GM23338 (cell line): Measurements from ENCODE around the gene EVA1B. TPM values are rescaled to one million over a fixed set of nuclear protein-coding genes. Genes with fewer than 3 reads are reported as not detected.

Source experiments
- ATAC-seq: fragments of 200-7000 bp; cut with Tn5 transposase; 3 replicates; pipeline ENCODE4 v1.9.1; 2020
- DNase-seq: peaks from one replicate; pipeline ENCODE4 v3.0.0-alpha.2; 2015; ENCODE audit warnings: low spot score
- H2AFZ ChIP-seq: fragments of 200-600 bp; sonication (generic); 2 replicates; pipeline ENCODE4 v1.8.0; 2016; ENCODE audit warnings: antibody characterized with exemption, mild to moderate bottlenecking, moderate library complexity
- H3F3A ChIP-seq: fragments of 200-600 bp; sonication (generic); replicated peaks from 2 replicates; pipeline ENCODE4 v1.8.0; 2017; ENCODE audit warnings: antibody characterized with exemption, mixed run types, low read depth
- H3K27ac ChIP-seq: fragments of 200-600 bp; sonication (generic); 2 replicates; pipeline ENCODE4 v1.6.1; 2016; ENCODE audit warnings: low read depth
- H3K27me3 ChIP-seq: fragments of 200-600 bp; sonication (generic); 2 replicates; pipeline ENCODE4 v1.8.0; 2016; ENCODE audit warnings: mild to moderate bottlenecking, mixed run types, moderate library complexity; ENCODE audit not compliant: insufficient read depth
- H3K36me3 ChIP-seq: fragments of 200-600 bp; sonication (generic); 2 replicates; pipeline ENCODE4 v1.8.0; 2016; ENCODE audit warnings: mild to moderate bottlenecking; ENCODE audit not compliant: insufficient read depth
- H3K4me1 ChIP-seq: fragments of 200-600 bp; sonication (generic); 2 replicates; pipeline ENCODE4 v1.8.0; 2016; ENCODE audit warnings: mild to moderate bottlenecking, moderate library complexity; ENCODE audit not compliant: insufficient read depth
- H3K4me2 ChIP-seq: fragments of 200-600 bp; sonication (generic); 2 replicates; pipeline ENCODE4 v1.7.1; 2017; ENCODE audit warnings: mixed run types
- H3K4me3 ChIP-seq: fragments of 200-600 bp; sonication (generic); 2 replicates; pipeline ENCODE4 v1.6.1; 2016; ENCODE audit warnings: mixed run types
- H3K79me2 ChIP-seq: fragments of 200-600 bp; sonication (generic); replicated peaks from 2 replicates; pipeline ENCODE4 v1.8.0; 2017; ENCODE audit warnings: mild to moderate bottlenecking; ENCODE audit not compliant: insufficient read depth
- H3K9me2 ChIP-seq: fragments of 200-600 bp; sonication (generic); 2 replicates; pipeline ENCODE4 v1.8.0; 2017; ENCODE audit not compliant: insufficient read depth
- H4K20me1 ChIP-seq: fragments of 200-600 bp; sonication (generic); replicated peaks from 2 replicates; pipeline ENCODE4 v1.8.0; 2017; ENCODE audit warnings: mild to moderate bottlenecking; ENCODE audit not compliant: insufficient read depth
- H3K27ac Mint-ChIP-seq: 2 replicates; pipeline ENCODE4 v1.8.0; 2020; ENCODE audit warnings: inconsistent platforms, mild to moderate bottlenecking, moderate library complexity, mixed read lengths
- H3K27me3 Mint-ChIP-seq: 3 replicates; pipeline ENCODE4 v1.8.0; 2022; ENCODE audit warnings: low read depth, mild to moderate bottlenecking, moderate library complexity, mixed read lengths, inconsistent platforms; ENCODE audit not compliant: insufficient read depth, poor library complexity
- H3K36me3 Mint-ChIP-seq: 3 replicates; pipeline ENCODE4 v1.8.0; 2021; ENCODE audit warnings: low read depth, mild to moderate bottlenecking, inconsistent platforms, moderate library complexity, mixed read lengths
- H3K4me1 Mint-ChIP-seq: 3 replicates; pipeline ENCODE4 v1.8.0; 2020; ENCODE audit warnings: mild to moderate bottlenecking, inconsistent platforms, mixed read lengths
- H3K4me3 Mint-ChIP-seq: 3 replicates; pipeline ENCODE4 v1.8.0; 2021; ENCODE audit warnings: moderate library complexity, mild to moderate bottlenecking, inconsistent platforms, mixed read lengths
- H3K9me3 Mint-ChIP-seq: 3 replicates; pipeline ENCODE4 v1.8.0; 2020; ENCODE audit warnings: moderate library complexity, mild to moderate bottlenecking, inconsistent platforms, mixed read lengths
- CREB1 ChIP-seq: fragments of 250-450 bp; sonication (Bioruptor Pico); IDR thresholded peaks from 2 replicates; pipeline ENCODE4 v1.5.0; 2020; ENCODE audit warnings: low read depth, mild to moderate bottlenecking, moderate library complexity
- CTCF ChIP-seq, 2 experiments: fragments of 200-600 bp in 1 of 2; sonication (generic) in 1 of 2; conservative IDR thresholded peaks; 2 replicates each; pipeline versions ENCODE4 v1.5.1 to v1.6.1; 2016 to 2017; ENCODE audit warnings: antibody characterized with exemption in 2 of 2, low read depth in 2 of 2, mild to moderate bottlenecking in 2 of 2, moderate library complexity in 1 of 2
- ETS1 ChIP-seq: IDR thresholded peaks from 2 replicates; pipeline ENCODE4 v1.6.1; 2016; ENCODE audit warnings: antibody characterized with exemption
- EZH2 ChIP-seq: fragments of 200-600 bp; sonication (generic); IDR thresholded peaks from one replicate; pipeline ENCODE4 v1.8.0; 2017; ENCODE audit warnings: antibody characterized with exemption, mild to moderate bottlenecking, low read depth; ENCODE audit not compliant: unreplicated experiment
- JUNB ChIP-seq: IDR thresholded peaks from one replicate; pipeline ENCODE4 v1.6.1; 2016; ENCODE audit warnings: antibody characterized with exemption; ENCODE audit not compliant: unreplicated experiment
- NANOG ChIP-seq: IDR thresholded peaks from 2 replicates; pipeline ENCODE4 v1.6.1; 2016; ENCODE audit warnings: antibody characterized with exemption, borderline replicate concordance
- STAT1 ChIP-seq: IDR thresholded peaks from one replicate; pipeline ENCODE4 v1.6.1; 2016; ENCODE audit warnings: antibody characterized with exemption; ENCODE audit not compliant: unreplicated experiment
- ZNF114 ChIP-seq: fragments of 250-450 bp; sonication (Bioruptor Pico); IDR thresholded peaks from 2 replicates; pipeline ENCODE4 v1.5.0; 2020; ENCODE audit warnings: mild to moderate bottlenecking, moderate library complexity
- ZNF331 ChIP-seq: fragments of 250-450 bp; sonication (Bioruptor Pico); IDR thresholded peaks from 2 replicates; pipeline ENCODE4 v1.5.0; 2020; ENCODE audit warnings: low read depth, mild to moderate bottlenecking, moderate library complexity
- ZNF462 ChIP-seq: fragments of 250-450 bp; sonication (Bioruptor Pico); IDR thresholded peaks from 2 replicates; pipeline ENCODE4 v1.5.0; 2020; ENCODE audit warnings: mild to moderate bottlenecking, moderate library complexity
- polyA plus RNA-seq: library from polyadenylated mRNA; unstranded; fragments of >200 nt; fragmentation: Nextera tagmentation; extraction: Ambion mirVana; gene quantifications from 2 replicates; pipeline ENCODE4 v1.2.1, GENCODE V29; 2016
- total RNA-seq: library from RNA; depleted of rRNA; stranded (reverse); fragments of >200 nt; shearing (Covaris generic); gene quantifications from 2 replicates; pipeline ENCODE4 v1.2.3, GENCODE V29; 2014

Gene EVA1B
- total and polyA plus RNA-seq, 2 experiments from 2014 or later, result 9.2 to 27.3 TPM

GRCh38 chr1:36285443-36286101 lies 37.9 kb downstream of the EVA1B start:
- Histone ChIP-seq H3K9me2 (no peaks in the 10 kb centered on the region), H3K4me1 (no peaks in the 10 kb centered on the region), H3K4me3 (no peak overlapping the region), H4K20me1 (peaks cover 29% of the 10 kb centered on the region), H3K27ac (no peak overlapping the region), H3K79me2 (peaks cover 31% of the 10 kb centered on the region), H3K4me2 (no peak overlapping the region), H3K36me3 (peaks cover 41% of the 10 kb centered on the region), H3F3A (peaks cover 23% of the 10 kb centered on the region), H2AFZ (no peak overlapping the region), H3K27me3 (no peaks in the 10 kb centered on the region)
- ATAC-seq (peak; percentile 93), DNase-seq (peak; percentile 93)
- H3K27me3 Mint-ChIP-seq, result peaks cover 3% of the 10 kb centered on the region
- H3K4me3 Mint-ChIP-seq, result no peak overlapping the region
- H3K36me3 Mint-ChIP-seq, result peaks cover 67% of the 10 kb centered on the region
- no peaks in the 10 kb centered on the region for H3K9me3 Mint-ChIP-seq
- H3K27ac Mint-ChIP-seq, result no peak overlapping the region
- H3K4me1 Mint-ChIP-seq, result no peaks in the 10 kb centered on the region; the same call in 2 of the 3 replicates
- TF ChIP-seq CTCF (conservative IDR thresholded peaks at IDR 0.05; ENCODE audit: low read depth in 2 of 2), result peak; percentile 78 to 83
- no peak for TF ChIP-seq CREB1

- Histone ChIP-seq H3K27ac (0 out of 2 replicates have a peak overlapping the region, but pooled peaks have one; percentile 20), H3F3A (peaks cover 23% of the 10 kb centered on the region), H3K9me2 (no peaks in the 10 kb centered on the region), H3K4me1 (no peaks in the 10 kb centered on the region), H3K4me2 (no peak overlapping the region), H3K79me2 (peaks cover 42% of the 10 kb centered on the region), H2AFZ (no peak overlapping the region), H3K4me3 (no peak overlapping the region), H3K27me3 (no peaks in the 10 kb centered on the region), H4K20me1 (peaks cover 39% of the 10 kb centered on the region), H3K36me3 (peaks cover 36% of the 10 kb centered on the region)
- Mint-ChIP-seq H3K9me3 (no peaks in the 10 kb centered on the region), H3K36me3 (peaks cover 56% of the 10 kb centered on the region), H3K4me1 (no peaks in the 10 kb centered on the region; the same call in 2 of the 3 replicates), H3K27ac (no peak overlapping the region), H3K4me3 (no peak overlapping the region), H3K27me3 (peaks cover 3% of the 10 kb centered on the region)
- no peak for DNase-seq
- ATAC-seq, result no peak
- no peak for TF ChIP-seq ETS1
- no peak for TF ChIP-seq ZNF114 (CRISPR knock-in tag)
- no peak for TF ChIP-seq ZNF462
- TF ChIP-seq NANOG, result no peak
- TF ChIP-seq JUNB, result no peak
- TF ChIP-seq ZNF331, result no peak
- no peak for TF ChIP-seq STAT1
- TF ChIP-seq EZH2, result no peak
- TF ChIP-seq CREB1, result no peak
Observed at GRCh38 chr1:36284517-36284916, 38.9 kb downstream of the EVA1B start.
